Ascending aorta (tissue), 2 donors: ENCODE results near the gene MPEG1. TPM values are rescaled to one million over a fixed set of nuclear protein-coding genes. Genes with fewer than 3 reads are reported as not detected.

Experiments used
- DNase-seq, 2 donors: peaks; one replicate each; pipeline ENCODE4 v3.0.0-alpha.2; 2019; ENCODE audit warnings: low spot score in 2 of 2
- H3K27ac ChIP-seq, 2 donors: fragments of 200-600 bp; sonication (generic); one replicate each; pipeline ENCODE4 v1.5.1; 2016 to 2017; ENCODE audit warnings: mild to moderate bottlenecking in 1 of 2
- H3K27me3 ChIP-seq: fragments of 200-600 bp; sonication (generic); one replicate; pipeline ENCODE4 v1.5.1; 2017
- H3K36me3 ChIP-seq, 2 donors: fragments of 200-600 bp; sonication (generic); one replicate each; pipeline ENCODE4 v1.5.1; 2016
- H3K4me1 ChIP-seq, 2 donors: fragments of 200-600 bp; sonication (generic); one replicate each; pipeline ENCODE4 v1.5.1; 2016 to 2017; ENCODE audit warnings: mild to moderate bottlenecking in 1 of 2
- H3K4me3 ChIP-seq, 2 donors: fragments of 200-600 bp; sonication (generic); one replicate each; pipeline ENCODE4 v1.5.1; 2016 to 2017; ENCODE audit warnings: mild to moderate bottlenecking in 1 of 2
- H3K9me3 ChIP-seq, 2 donors: fragments of 200-600 bp; sonication (generic); one replicate each; pipeline ENCODE4 v1.5.1; 2016
- intact Hi-C: fragments of 100-400 bp; cut with DNase I; formaldehyde crosslinking; loops from one replicate; pipeline ENCODE4 v1.15.1; 2023
- total RNA-seq: library from RNA; depleted of rRNA; stranded (reverse); fragments of >200 nt; gene quantifications from one replicate; pipeline ENCODE4 v1.1.0, GENCODE V29; 2016
- TF ChIP-seq, protein P1 (sequence below), 3 experiments: fragments of 200-600 bp in 2 of 3; fragments of 450-650 bp in 1 of 3; sonication (generic) in 2 of 3; IDR thresholded peaks; one replicate each; pipeline ENCODE4 v1.5.1; 2016 to 2019; ENCODE audit warnings: antibody characterized with exemption in 3 of 3, mild to moderate bottlenecking in 1 of 3, moderate library complexity in 1 of 3

MPEG1 gene
- total RNA-seq, 1 donor from 2014 or later: 14.5 TPM

DNA sequence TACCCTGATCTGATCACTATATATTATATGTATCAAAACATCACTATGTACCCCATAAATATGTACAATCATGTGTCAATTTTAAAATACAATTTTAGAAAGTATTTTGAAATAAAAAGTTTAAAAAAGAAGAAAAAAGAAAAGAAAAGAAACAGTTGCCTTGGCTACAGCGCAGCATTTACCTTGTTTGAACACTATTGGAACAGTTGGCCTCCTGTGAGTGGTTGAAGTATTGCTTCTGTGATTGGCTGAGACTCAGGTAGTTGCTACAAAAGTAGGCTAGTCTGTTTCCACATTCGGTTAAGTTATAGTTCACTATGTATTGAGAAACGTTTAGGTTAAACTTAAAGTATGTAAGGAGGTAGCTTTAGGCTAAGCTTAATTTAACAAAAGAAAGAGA is 48.7 kb downstream of the MPEG1 start:
- no peak for DNase-seq
- H3K9me3 ChIP-seq: no peaks in the 10 kb centered on the region
- TF ChIP-seq, protein P1, sequence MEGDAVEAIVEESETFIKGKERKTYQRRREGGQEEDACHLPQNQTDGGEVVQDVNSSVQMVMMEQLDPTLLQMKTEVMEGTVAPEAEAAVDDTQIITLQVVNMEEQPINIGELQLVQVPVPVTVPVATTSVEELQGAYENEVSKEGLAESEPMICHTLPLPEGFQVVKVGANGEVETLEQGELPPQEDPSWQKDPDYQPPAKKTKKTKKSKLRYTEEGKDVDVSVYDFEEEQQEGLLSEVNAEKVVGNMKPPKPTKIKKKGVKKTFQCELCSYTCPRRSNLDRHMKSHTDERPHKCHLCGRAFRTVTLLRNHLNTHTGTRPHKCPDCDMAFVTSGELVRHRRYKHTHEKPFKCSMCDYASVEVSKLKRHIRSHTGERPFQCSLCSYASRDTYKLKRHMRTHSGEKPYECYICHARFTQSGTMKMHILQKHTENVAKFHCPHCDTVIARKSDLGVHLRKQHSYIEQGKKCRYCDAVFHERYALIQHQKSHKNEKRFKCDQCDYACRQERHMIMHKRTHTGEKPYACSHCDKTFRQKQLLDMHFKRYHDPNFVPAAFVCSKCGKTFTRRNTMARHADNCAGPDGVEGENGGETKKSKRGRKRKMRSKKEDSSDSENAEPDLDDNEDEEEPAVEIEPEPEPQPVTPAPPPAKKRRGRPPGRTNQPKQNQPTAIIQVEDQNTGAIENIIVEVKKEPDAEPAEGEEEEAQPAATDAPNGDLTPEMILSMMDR (IDR thresholded peaks at IDR 0.05): no peak
- no peak overlapping the region for H3K4me3 ChIP-seq
- no peaks in the 10 kb centered on the region for H3K27me3 ChIP-seq
- H3K4me1 ChIP-seq: no peaks in the 10 kb centered on the region
- intact Hi-C loops: no loop called here
- no peak overlapping the region for H3K27ac ChIP-seq
- no peaks in the 10 kb centered on the region for H3K36me3 ChIP-seq

Other genes starting within 250 kb of the MPEG1 start
- not detected for gene GLYATL1B, start 126.6 kb downstream of the MPEG1 start, total RNA-seq
- gene FAM111B, start 105.7 kb downstream of the MPEG1 start, total RNA-seq: not detected
- gene FAM111A, start 70.1 kb downstream of the MPEG1 start, total RNA-seq: 54.3 TPM
- 9.6 TPM for gene DTX4, start 40.8 kb downstream of the MPEG1 start, total RNA-seq
- gene OR5AN1, start 146.0 kb upstream of the MPEG1 start, total RNA-seq: not detected
- gene OR5A2, start 213.5 kb upstream of the MPEG1 start, total RNA-seq: not detected
- not detected for gene OR5A1, start 223.5 kb upstream of the MPEG1 start, total RNA-seq
- gene OR4D6, start 244.0 kb upstream of the MPEG1 start, total RNA-seq: not detected